HFF-Myc (cell line): ENCODE measurements around the gene STRADA.

Experiments used
- DNase-seq: peaks from one replicate; pipeline ENCODE4 v3.0.0-alpha.2; 2011; ENCODE audit warnings: low read depth; ENCODE audit errors: extremely low read depth
- H3K4me3 ChIP-seq: replicated peaks from 2 replicates; pipeline ENCODE4 v1.5.1; 2011; ENCODE audit warnings: low read depth, mild to moderate bottlenecking, control low read depth, low read length
- CTCF ChIP-seq: IDR thresholded peaks from 2 replicates; pipeline ENCODE4 v1.5.1; 2012; ENCODE audit warnings: mild to moderate bottlenecking, low read depth, low read length, control low read depth; ENCODE audit errors: missing control alignments

Gene STRADA

DNA sequence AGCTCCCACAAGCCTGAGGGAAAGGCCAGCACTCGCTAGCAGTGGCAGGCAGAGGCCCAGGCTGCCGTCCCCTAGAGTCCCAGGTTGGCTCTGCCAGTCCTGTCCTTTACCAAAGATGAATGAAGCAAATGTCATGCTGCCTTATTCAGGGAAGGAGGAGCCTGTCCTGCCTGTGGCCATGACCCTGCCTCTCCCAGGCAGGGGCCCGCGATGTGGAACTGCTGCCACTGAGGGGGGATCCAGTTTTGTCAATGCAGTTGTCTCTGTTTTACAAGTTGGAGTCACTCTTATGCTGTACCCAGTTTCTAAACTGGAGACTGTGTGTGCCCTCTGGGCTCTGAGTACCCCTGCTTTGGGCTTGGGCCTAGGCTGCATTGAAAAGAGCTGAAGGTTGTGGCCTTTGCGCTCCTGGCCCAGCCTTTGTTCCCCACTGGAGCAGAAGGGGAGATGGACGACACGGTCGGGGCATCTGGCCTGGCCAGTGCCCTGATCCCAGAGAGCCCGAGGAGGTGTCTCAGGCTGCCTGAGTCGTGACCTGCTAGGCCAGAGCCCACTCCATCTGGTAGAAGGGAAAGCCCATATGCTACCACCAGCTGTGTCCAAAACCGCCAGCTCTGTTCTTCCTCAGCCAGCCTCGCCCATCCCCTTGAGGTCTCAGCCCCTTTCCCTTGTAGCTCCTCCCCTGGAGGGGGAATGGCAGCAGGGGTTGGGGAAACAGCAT lies 47.2 kb downstream of the STRADA start:
- H3K4me3 ChIP-seq: no peak overlapping the region
- DNase-seq: no peak
- TF ChIP-seq CTCF: no peak

DNA sequence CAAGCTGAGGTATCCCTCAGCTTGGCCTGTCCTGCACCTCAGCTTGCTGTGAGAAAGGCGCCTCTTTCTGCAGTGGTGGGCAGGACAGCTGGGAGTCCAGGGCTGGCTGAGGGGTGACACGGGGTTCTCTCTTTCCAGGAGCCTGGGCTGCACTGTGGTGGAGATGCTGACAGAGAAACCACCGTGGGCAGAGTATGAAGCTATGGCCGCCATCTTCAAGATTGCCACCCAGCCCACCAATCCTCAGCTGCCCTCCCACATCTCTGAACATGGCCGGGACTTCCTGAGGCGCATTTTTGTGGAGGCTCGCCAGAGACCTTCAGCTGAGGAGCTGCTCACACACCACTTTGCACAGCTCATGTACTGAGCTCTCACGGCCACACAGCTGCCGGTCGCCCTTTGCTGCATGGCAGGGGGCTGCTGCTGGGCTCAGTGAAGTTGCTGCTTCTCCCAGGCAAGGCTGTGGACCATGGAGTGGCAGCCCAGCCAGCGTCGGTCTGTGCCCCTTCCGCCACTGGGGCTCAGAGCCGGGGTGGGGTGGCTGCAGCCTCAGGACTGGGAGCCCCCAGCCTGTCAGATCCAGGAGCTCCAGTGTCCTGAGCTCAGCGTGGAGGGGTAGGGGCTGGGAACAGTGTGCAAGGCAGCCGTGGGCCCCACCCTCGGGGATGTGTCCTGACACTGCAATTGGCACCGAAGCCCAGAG lies 48.0 kb downstream of the STRADA start:
- DNase-seq: no peak
- TF ChIP-seq CTCF: no peak

GRCh38 chr17:63692195-63692816 lies 49.3 kb downstream of the STRADA start:
- H3K4me3 ChIP-seq: no peak overlapping the region
- DNase-seq: no peak
- TF ChIP-seq CTCF: no peak

More for the DNA sequence above, 48.0 kb downstream of the STRADA start:
- no peak overlapping the region for H3K4me3 ChIP-seq

DNA sequence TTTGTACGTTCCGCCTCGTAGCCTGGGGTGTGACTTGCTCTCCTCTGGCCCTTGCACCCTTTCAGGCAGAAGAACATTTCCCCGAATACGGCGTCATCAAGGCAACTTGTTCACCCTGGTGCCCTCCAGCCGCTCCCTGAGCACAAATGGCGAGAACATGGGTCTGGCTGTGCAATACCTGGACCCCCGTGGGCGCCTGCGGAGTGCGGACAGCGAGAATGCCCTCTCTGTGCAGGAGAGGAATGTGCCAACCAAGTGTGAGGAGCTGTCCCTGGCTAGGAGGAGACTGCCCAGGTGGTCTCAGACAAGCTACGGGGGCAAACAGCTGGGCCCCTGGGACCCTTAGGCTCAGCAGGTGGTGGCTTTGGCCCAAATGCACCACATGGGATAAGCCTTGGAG lies 52.1 kb downstream of the STRADA start:
- TF ChIP-seq CTCF: no peak
- no peak for DNase-seq
- H3K4me3 ChIP-seq: no peak overlapping the region

DNA sequence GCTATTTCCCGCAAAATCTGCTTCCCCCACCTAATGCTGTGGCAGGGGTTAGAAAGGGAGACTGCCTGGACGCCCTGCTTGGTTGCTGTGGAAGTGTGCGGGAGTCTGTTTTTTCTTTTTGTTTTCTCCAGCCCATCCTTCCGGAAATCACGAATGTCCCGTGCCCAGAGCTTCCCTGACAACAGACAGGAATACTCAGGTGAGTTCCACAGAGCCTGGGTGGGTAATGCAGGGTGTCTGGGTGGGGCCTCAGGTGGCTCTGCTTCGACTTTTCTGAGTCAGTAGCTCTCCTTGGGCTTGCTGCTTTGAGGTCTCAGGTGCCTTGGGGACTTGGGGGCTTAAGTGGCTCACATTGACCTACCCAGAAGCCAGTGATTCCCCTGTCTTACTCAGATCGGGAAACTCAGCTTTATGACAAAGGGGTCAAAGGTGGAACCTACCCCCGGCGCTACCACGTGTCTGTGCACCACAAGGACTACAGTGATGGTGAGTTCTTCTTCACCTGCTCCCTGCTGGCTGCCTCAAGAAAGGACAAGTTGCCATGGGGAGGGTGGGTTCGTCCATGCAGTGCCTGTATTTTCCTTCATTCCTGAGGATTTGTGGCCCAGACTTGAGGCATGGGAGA lies 53.1 kb downstream of the STRADA start:
- no peak for DNase-seq
- H3K4me3 ChIP-seq: no peak overlapping the region
- TF ChIP-seq CTCF: no peak

DNA sequence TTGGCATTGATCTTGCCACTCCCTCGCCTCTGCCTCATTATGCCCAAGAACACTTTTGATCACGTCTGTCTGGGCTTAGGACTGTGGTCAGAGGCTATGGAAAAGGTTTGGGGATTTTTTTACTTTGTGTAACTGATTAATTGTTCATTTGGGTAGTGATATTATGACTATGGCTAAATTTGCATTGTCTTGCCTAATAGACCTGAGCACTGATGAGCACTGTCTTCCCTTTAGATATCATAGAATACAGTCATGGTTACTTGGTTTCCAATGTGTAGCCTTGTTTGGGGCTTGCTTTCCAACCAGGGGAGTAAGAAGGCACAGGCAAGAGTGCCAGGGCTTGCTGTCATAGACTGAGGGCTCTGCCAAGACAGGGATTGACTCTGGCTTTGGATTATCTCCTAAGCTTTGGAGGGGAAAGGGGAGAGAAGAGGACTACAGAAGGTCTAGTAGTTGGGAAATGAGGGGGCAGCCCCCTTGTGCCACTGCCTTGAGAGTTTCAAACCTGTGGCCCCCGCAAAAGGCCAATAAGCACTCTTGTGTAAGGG lies 55.4 kb downstream of the STRADA start:
- no peak for TF ChIP-seq CTCF
- no peak overlapping the region for H3K4me3 ChIP-seq

More for the DNA sequence above, 55.4 kb downstream of the STRADA start:
- DNase-seq: no peak
